Measurements from ENCODE around the gene KLHL11. TPM values are rescaled to one million over a fixed set of nuclear protein-coding genes. Genes with fewer than 3 reads are reported as not detected.
A peak's percentile ranks its signal among the peaks of the same experiment; 100 is the strongest.

Gene KLHL11
- total RNA-seq (10 to 100 TPM; 12.2 to 27.7 TPM), polyA plus RNA-seq (1 to 10 TPM in 1 of 2 donors, under 1 TPM in 1; 0.63 to 1.4 TPM)
- long read RNA-seq, donor 1, partial matches to known transcripts, result 0 of 4 reads
- long read RNA-seq, donor 1, other reads (novel, unspliced or antisense), result 0 of 4 reads
- long read RNA-seq, donor 2, partial matches to known transcripts, result 0 of 1 reads
- long read RNA-seq, donor 2, other reads (novel, unspliced or antisense), result 0 of 1 reads
- long read RNA-seq, donor 3, partial matches to known transcripts, result 0 of 2 reads
- long read RNA-seq, donor 3, other reads (novel, unspliced or antisense), result 0 of 2 reads
- long read RNA-seq, donor 4, partial matches to known transcripts, result 0 of 1 reads
- long read RNA-seq, donor 4, other reads (novel, unspliced or antisense), result 0 of 1 reads
- long read RNA-seq, donor 5, result 0 reads

DNA sequence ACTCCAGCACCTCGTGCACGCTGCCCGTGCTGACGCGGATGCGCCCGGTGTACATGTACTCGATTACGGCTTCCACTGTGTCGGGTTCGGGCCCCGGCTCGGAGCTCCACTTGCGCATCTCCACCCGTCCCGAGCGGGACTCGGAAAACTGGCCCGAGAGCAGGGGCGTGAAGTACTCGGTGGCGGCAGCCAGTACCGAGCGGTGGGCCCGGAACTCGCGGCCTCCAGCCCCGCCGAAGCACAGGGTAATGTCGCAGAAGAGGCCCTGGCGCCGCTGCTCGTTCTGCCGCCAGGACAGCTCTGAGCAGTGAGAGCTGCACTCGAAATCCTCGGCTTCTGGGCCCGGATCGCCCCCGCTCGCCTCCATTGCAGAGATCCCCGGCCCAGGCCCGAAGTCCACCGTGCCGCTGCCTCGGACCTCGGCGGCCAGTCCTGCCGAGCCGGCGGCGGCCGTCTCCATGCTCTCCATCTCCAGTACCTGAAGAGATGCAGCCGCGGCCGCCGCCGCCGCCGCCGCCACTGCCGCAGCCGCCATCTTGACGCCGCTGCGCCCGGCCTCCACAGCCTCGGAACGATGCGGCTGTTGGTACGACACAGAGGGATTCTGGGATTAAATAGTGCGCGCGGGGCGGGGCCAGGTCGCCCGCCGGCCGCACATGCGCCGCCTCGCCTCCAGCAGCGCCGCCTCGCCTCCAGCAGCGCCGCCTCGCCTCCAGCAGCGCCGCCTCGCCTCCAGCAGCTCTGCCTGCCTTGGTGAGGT, at the start of gene KLHL11:
Gene KLHL11, minus strand, starts transcription at position 588 of the 760 bp plus-strand sequence. Its CDS starts 53 bp downstream, at position 535.
- DNase-seq (peak; percentile 91 to 95 (median 92)), ATAC-seq (ENCODE audit: insufficient read depth, low FRiP score) (peak; percentile 95)
- TF ChIP-seq, protein P1, sequence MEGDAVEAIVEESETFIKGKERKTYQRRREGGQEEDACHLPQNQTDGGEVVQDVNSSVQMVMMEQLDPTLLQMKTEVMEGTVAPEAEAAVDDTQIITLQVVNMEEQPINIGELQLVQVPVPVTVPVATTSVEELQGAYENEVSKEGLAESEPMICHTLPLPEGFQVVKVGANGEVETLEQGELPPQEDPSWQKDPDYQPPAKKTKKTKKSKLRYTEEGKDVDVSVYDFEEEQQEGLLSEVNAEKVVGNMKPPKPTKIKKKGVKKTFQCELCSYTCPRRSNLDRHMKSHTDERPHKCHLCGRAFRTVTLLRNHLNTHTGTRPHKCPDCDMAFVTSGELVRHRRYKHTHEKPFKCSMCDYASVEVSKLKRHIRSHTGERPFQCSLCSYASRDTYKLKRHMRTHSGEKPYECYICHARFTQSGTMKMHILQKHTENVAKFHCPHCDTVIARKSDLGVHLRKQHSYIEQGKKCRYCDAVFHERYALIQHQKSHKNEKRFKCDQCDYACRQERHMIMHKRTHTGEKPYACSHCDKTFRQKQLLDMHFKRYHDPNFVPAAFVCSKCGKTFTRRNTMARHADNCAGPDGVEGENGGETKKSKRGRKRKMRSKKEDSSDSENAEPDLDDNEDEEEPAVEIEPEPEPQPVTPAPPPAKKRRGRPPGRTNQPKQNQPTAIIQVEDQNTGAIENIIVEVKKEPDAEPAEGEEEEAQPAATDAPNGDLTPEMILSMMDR (IDR thresholded peaks at IDR 0.05; ENCODE audit: control extremely low read depth, extremely low read depth), result no peak
- H3K9ac ChIP-seq (ENCODE audit: insufficient read depth in 1 of 2, low read length in 2 of 2), result peak within 1 kb of the TSS; percentile 73 to 91
- H3K36me3 ChIP-seq (ENCODE audit: control insufficient read depth in 4 of 4, insufficient read depth in 4 of 4, low read length in 4 of 4), result peaks cover 0 to 13% (median 8%) of the 10 kb centered on the region in 4 donors
- H3K4me1 ChIP-seq (ENCODE audit: control insufficient read depth in 5 of 5, insufficient read depth in 5 of 5, low read length in 5 of 5), result peaks cover 8 to 27% (median 12%) of the 10 kb centered on the region in 5 donors
- H3K27me3 ChIP-seq (ENCODE audit: control insufficient read depth in 3 of 3, insufficient read depth in 3 of 3, low read length in 2 of 3), result no peaks in the 10 kb centered on the region
- WGBS, 2 donors, result 0% methylated on average over 73 to 90 of the region's 90 CpGs
- peak within 1 kb of the TSS; percentile 82 for H3K4me3 ChIP-seq
- H3K27ac ChIP-seq (ENCODE audit: low read depth in 1 of 2, low read length in 1 of 2), result peak within 1 kb of the TSS; percentile 90 to 93
- H3K9me3 ChIP-seq (ENCODE audit: control insufficient read depth in 4 of 4, insufficient read depth in 3 of 4, low read length in 3 of 4), result no peaks in the 10 kb centered on the region

DNA sequence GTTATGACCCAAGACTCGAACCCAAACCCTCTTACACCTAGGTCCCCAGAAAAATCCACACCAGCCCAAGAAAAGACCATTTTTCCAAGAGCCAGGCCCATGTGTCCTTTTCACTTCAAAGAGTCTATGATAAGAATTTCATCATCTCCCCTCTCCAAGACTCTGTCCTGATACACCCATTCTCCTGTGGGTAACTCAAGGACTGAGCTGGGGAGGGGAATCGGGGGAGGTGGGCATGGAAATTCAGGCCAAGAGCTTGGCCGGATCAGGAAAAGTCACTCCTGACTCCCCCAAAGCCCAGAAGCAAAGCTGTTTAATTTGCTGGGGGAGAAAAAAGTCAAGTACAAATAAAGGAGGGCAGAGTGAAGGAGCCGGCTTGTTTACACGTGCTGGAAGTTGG, 49.8 kb upstream of the KLHL11 start:
- DNase-seq, result peak in 1 of 3 donors; percentile 16
- no peaks in the 10 kb centered on the region for H3K27me3 ChIP-seq (ENCODE audit: control insufficient read depth in 3 of 3, insufficient read depth in 3 of 3, low read length in 2 of 3)
- no peak overlapping the region for H3K4me3 ChIP-seq
- no peak overlapping the region for H3K9ac ChIP-seq (ENCODE audit: insufficient read depth in 1 of 2, low read length in 2 of 2)
- no peak for ATAC-seq (ENCODE audit: insufficient read depth, low FRiP score)
- WGBS, 2 donors, result 78 to 92% methylated on average over 5 of the region's 5 CpGs
- H3K36me3 ChIP-seq (ENCODE audit: control insufficient read depth in 4 of 4, insufficient read depth in 4 of 4, low read length in 4 of 4), result peaks cover 11 to 33% (median 23%) of the 10 kb centered on the region in 4 donors
- H3K4me1 ChIP-seq (ENCODE audit: control insufficient read depth in 5 of 5, insufficient read depth in 5 of 5, low read length in 5 of 5), result peaks cover 0 to 24% (median 16%) of the 10 kb centered on the region in 5 donors
- H3K9me3 ChIP-seq (ENCODE audit: control insufficient read depth in 4 of 4, insufficient read depth in 3 of 4, low read length in 3 of 4), result no peaks in the 10 kb centered on the region
- TF ChIP-seq, protein P1 (IDR thresholded peaks at IDR 0.05; ENCODE audit: control extremely low read depth, extremely low read depth), result no peak
- no peak overlapping the region for H3K27ac ChIP-seq (ENCODE audit: low read depth in 1 of 2, low read length in 1 of 2)

- peaks cover 0 to 18% (median 12%) of the 10 kb centered on the region in 5 donors for H3K4me1 ChIP-seq (ENCODE audit: control insufficient read depth in 5 of 5, insufficient read depth in 5 of 5, low read length in 5 of 5)
- ATAC-seq (ENCODE audit: insufficient read depth, low FRiP score), result no peak
- WGBS, 2 donors, result 68 to 84% methylated on average over 6 of the region's 6 CpGs
- no peak overlapping the region for H3K27ac ChIP-seq (ENCODE audit: low read depth in 1 of 2, low read length in 1 of 2)
- H3K9me3 ChIP-seq (ENCODE audit: control insufficient read depth in 4 of 4, insufficient read depth in 3 of 4, low read length in 3 of 4), result no peaks in the 10 kb centered on the region
- DNase-seq, result peak in 1 of 3 donors; percentile 11
- no peak overlapping the region for H3K4me3 ChIP-seq
- H3K27me3 ChIP-seq (ENCODE audit: control insufficient read depth in 3 of 3, insufficient read depth in 3 of 3, low read length in 2 of 3), result no peaks in the 10 kb centered on the region
- TF ChIP-seq, protein P1 (IDR thresholded peaks at IDR 0.05; ENCODE audit: control extremely low read depth, extremely low read depth), result no peak
- H3K36me3 ChIP-seq (ENCODE audit: control insufficient read depth in 4 of 4, insufficient read depth in 4 of 4, low read length in 4 of 4), result peaks cover 17 to 39% (median 26%) of the 10 kb centered on the region in 4 donors
- H3K9ac ChIP-seq (ENCODE audit: insufficient read depth in 1 of 2, low read length in 2 of 2), result no peak overlapping the region
Observed at GRCh38 chr17:41914358-41914766, 49.1 kb upstream of the KLHL11 start.
